ENCODE data around the gene SAPCD2. TPM values are rescaled to one million over a fixed set of nuclear protein-coding genes. Genes with fewer than 3 reads are reported as not detected.

Gene SAPCD2
- polyA plus RNA-seq, 1 donor from 2014 or later, result 0.22 TPM

DNA sequence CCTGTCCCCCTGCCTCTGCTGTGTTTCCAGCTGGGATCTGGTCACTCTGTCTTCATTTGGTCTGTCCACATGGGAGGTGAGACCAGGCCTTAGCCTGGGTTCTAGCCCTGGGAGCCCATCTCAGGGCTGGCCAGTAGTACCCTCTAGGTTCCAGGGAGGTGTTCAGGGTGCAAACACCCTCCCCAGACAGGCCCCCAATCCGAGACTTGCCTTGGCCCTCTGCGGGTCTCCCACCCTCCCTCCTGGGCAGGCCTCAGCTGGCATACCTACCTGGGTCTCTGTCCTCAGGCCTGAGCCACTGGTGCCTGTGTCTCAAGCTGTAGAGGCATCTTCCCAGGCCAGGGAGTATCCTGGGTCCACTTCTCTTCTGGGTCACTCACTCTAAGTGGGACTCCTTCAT is 925 bp upstream of the SAPCD2 start:
- no peaks in the 10 kb centered on the region for H3K79me2 ChIP-seq (replicated peaks; ENCODE audit: insufficient read depth, low read length)
- H3K9me3 ChIP-seq (ENCODE audit: low read length), result no peaks in the 10 kb centered on the region
- no peak overlapping the region for H2AFZ ChIP-seq (ENCODE audit: low read depth, low read length)
- H3K27ac ChIP-seq (ENCODE audit: low read length), result no peak overlapping the region
- TF ChIP-seq MXI1 (conservative IDR thresholded peaks at IDR 0.05; ENCODE audit: poor library complexity, severe bottlenecking), result no peak
- TF ChIP-seq, protein P1, sequence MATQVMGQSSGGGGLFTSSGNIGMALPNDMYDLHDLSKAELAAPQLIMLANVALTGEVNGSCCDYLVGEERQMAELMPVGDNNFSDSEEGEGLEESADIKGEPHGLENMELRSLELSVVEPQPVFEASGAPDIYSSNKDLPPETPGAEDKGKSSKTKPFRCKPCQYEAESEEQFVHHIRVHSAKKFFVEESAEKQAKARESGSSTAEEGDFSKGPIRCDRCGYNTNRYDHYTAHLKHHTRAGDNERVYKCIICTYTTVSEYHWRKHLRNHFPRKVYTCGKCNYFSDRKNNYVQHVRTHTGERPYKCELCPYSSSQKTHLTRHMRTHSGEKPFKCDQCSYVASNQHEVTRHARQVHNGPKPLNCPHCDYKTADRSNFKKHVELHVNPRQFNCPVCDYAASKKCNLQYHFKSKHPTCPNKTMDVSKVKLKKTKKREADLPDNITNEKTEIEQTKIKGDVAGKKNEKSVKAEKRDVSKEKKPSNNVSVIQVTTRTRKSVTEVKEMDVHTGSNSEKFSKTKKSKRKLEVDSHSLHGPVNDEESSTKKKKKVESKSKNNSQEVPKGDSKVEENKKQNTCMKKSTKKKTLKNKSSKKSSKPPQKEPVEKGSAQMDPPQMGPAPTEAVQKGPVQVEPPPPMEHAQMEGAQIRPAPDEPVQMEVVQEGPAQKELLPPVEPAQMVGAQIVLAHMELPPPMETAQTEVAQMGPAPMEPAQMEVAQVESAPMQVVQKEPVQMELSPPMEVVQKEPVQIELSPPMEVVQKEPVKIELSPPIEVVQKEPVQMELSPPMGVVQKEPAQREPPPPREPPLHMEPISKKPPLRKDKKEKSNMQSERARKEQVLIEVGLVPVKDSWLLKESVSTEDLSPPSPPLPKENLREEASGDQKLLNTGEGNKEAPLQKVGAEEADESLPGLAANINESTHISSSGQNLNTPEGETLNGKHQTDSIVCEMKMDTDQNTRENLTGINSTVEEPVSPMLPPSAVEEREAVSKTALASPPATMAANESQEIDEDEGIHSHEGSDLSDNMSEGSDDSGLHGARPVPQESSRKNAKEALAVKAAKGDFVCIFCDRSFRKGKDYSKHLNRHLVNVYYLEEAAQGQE (IDR thresholded peaks at IDR 0.05; ENCODE audit: borderline replicate concordance), result no peak
- TF ChIP-seq SMC3 (conservative IDR thresholded peaks at IDR 0.05; ENCODE audit: poor library complexity), result no peak
- TF ChIP-seq EP300 (conservative IDR thresholded peaks at IDR 0.05; ENCODE audit: poor library complexity, severe bottlenecking), result no peak
- TF ChIP-seq POLR2AphosphoS5 (IDR thresholded peaks at IDR 0.05), result no peak
- TF ChIP-seq RAD21 (conservative IDR thresholded peaks at IDR 0.05), result no peak
- TF ChIP-seq, protein P2, sequence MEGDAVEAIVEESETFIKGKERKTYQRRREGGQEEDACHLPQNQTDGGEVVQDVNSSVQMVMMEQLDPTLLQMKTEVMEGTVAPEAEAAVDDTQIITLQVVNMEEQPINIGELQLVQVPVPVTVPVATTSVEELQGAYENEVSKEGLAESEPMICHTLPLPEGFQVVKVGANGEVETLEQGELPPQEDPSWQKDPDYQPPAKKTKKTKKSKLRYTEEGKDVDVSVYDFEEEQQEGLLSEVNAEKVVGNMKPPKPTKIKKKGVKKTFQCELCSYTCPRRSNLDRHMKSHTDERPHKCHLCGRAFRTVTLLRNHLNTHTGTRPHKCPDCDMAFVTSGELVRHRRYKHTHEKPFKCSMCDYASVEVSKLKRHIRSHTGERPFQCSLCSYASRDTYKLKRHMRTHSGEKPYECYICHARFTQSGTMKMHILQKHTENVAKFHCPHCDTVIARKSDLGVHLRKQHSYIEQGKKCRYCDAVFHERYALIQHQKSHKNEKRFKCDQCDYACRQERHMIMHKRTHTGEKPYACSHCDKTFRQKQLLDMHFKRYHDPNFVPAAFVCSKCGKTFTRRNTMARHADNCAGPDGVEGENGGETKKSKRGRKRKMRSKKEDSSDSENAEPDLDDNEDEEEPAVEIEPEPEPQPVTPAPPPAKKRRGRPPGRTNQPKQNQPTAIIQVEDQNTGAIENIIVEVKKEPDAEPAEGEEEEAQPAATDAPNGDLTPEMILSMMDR (IDR thresholded peaks at IDR 0.05; ENCODE audit: poor library complexity, severe bottlenecking), result no peak
- no peak for TF ChIP-seq TAF1 (IDR thresholded peaks at IDR 0.05; ENCODE audit: low read depth)
- no peak for TF ChIP-seq EZH2 (IDR thresholded peaks at IDR 0.05; ENCODE audit: borderline replicate concordance, insufficient read depth, low read length, poor library complexity, severe bottlenecking)
- no peaks in the 10 kb centered on the region for H3K36me3 ChIP-seq (ENCODE audit: insufficient read depth, low read length)
- H3K4me2 ChIP-seq (ENCODE audit: low read length), result no peak overlapping the region
- no peaks in the 10 kb centered on the region for H3K9me2 ChIP-seq (ENCODE audit: insufficient read depth, low read length)
- H3F3A ChIP-seq (ENCODE audit: insufficient read depth, low read length, poor library complexity, severe bottlenecking), result no peaks in the 10 kb centered on the region
- H3K27me3 ChIP-seq (ENCODE audit: insufficient read depth, low read depth, low read length), result peaks cover 29% of the 10 kb centered on the region
- H3K4me3 ChIP-seq (ENCODE audit: low read length), result no peak overlapping the region
- no peaks in the 10 kb centered on the region for H4K20me1 ChIP-seq (ENCODE audit: insufficient read depth)
- no peak overlapping the region for H3K9ac ChIP-seq (ENCODE audit: low read length)

DNA sequence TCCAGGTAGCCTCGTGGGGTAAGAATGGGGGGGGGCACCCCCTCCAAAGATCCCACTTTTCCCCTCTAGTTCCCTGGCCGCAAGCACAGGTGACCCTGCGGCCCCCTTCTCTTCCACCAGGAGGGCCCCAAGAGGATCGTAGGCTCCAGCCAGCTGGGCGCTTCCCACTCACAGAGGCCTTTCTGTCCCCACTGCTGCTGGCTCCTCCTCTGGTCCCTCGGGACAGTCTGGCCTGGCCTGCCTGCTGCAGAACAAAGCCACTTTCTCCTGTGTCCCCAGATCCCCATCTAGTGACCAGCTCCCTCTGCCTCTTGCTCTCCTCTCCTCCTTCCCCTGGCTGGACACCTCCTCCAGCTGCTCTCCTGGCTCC is 534 bp upstream of the SAPCD2 start:
- no peak overlapping the region for H2AFZ ChIP-seq (ENCODE audit: low read depth, low read length)
- TF ChIP-seq EP300 (conservative IDR thresholded peaks at IDR 0.05; ENCODE audit: poor library complexity, severe bottlenecking) (no peak), TAF1 (IDR thresholded peaks at IDR 0.05; ENCODE audit: low read depth) (no peak), SMC3 (conservative IDR thresholded peaks at IDR 0.05; ENCODE audit: poor library complexity) (no peak), POLR2AphosphoS5 (IDR thresholded peaks at IDR 0.05) (no peak), EZH2 (IDR thresholded peaks at IDR 0.05; ENCODE audit: borderline replicate concordance, insufficient read depth, low read length, poor library complexity, severe bottlenecking) (no peak), MXI1 (conservative IDR thresholded peaks at IDR 0.05; ENCODE audit: poor library complexity, severe bottlenecking) (no peak), RAD21 (conservative IDR thresholded peaks at IDR 0.05) (no peak)
- TF ChIP-seq, protein P2 (IDR thresholded peaks at IDR 0.05; ENCODE audit: poor library complexity, severe bottlenecking), result no peak
- TF ChIP-seq, protein P1 (IDR thresholded peaks at IDR 0.05; ENCODE audit: borderline replicate concordance), result no peak

More for the DNA sequence above, 534 bp upstream of the SAPCD2 start:
- Histone ChIP-seq H3F3A (ENCODE audit: insufficient read depth, low read length, poor library complexity, severe bottlenecking) (no peaks in the 10 kb centered on the region), H3K27ac (ENCODE audit: low read length) (no peak overlapping the region), H3K9me3 (ENCODE audit: low read length) (no peaks in the 10 kb centered on the region), H3K27me3 (ENCODE audit: insufficient read depth, low read depth, low read length) (peaks cover 25% of the 10 kb centered on the region), H3K9ac (ENCODE audit: low read length) (no peak overlapping the region), H4K20me1 (ENCODE audit: insufficient read depth) (no peaks in the 10 kb centered on the region), H3K4me2 (ENCODE audit: low read length) (no peak overlapping the region), H3K4me3 (ENCODE audit: low read length) (peak overlapping the region; percentile 59), H3K9me2 (ENCODE audit: insufficient read depth, low read length) (no peaks in the 10 kb centered on the region), H3K79me2 (replicated peaks; ENCODE audit: insufficient read depth, low read length) (no peaks in the 10 kb centered on the region), H3K36me3 (ENCODE audit: insufficient read depth, low read length) (no peaks in the 10 kb centered on the region)
